Stimulated activated CD4-positive, alpha-beta T cell treated with anti-CD3 and anti-CD28 coated beads, Interleukin-15, amount 100 ng/mL, for 48 hours (primary cell): ENCODE measurements around the gene COL15A1.

Experiments used
- DNase-seq, 2 donors: peaks; one replicate each; pipeline ENCODE4 v3.0.0-alpha.2; 2020; ENCODE audit warnings: low read depth in 2 of 2

COL15A1 gene

GRCh38 chr9:99056886-99057664, 113.4 kb downstream of the COL15A1 start:
- no peak for DNase-seq

GRCh38 chr9:99057665-99058625, 114.2 kb downstream of the COL15A1 start:
- peak; percentile 33 to 66 for DNase-seq

GRCh38 chr9:99058964-99059921, 115.5 kb downstream of the COL15A1 start:
- no peak for DNase-seq

- no peak for DNase-seq
These were observed 116.9 kb downstream of the COL15A1 start for GRCh38 chr9:99060621-99061020.

GRCh38 chr9:99062549-99062948, 118.8 kb downstream of the COL15A1 start:
- DNase-seq, result no peak

- no peak for DNase-seq
These were observed 119.8 kb downstream of the COL15A1 start for GRCh38 chr9:99063522-99063921.

- DNase-seq, result no peak
These were observed 122.9 kb downstream of the COL15A1 start for GRCh38 chr9:99066571-99066970.

GRCh38 chr9:99069075-99069474, 125.4 kb downstream of the COL15A1 start:
- no peak for DNase-seq

GRCh38 chr9:99069546-99069945, 125.8 kb downstream of the COL15A1 start:
- DNase-seq, result no peak

- DNase-seq, result no peak
These were observed 127.0 kb downstream of the COL15A1 start for GRCh38 chr9:99070681-99071080.

GRCh38 chr9:99071313-99072039, 127.8 kb downstream of the COL15A1 start:
- no peak for DNase-seq

- DNase-seq, result no peak
These were observed 128.3 kb downstream of the COL15A1 start for GRCh38 chr9:99072040-99072394.

- no peak for DNase-seq
These were observed 129.6 kb downstream of the COL15A1 start for GRCh38 chr9:99073347-99073746.

GRCh38 chr9:99073985-99074901, 130.5 kb downstream of the COL15A1 start:
- no peak for DNase-seq

GRCh38 chr9:99074902-99075245, 131.2 kb downstream of the COL15A1 start:
- no peak for DNase-seq

GRCh38 chr9:99075246-99075912, 131.7 kb downstream of the COL15A1 start:
- no peak for DNase-seq

- DNase-seq, result no peak
These were observed 132.3 kb downstream of the COL15A1 start for GRCh38 chr9:99076030-99076429.

- DNase-seq, result no peak
These were observed 132.9 kb downstream of the COL15A1 start for GRCh38 chr9:99076483-99077171.

GRCh38 chr9:99078717-99079116, 135.0 kb downstream of the COL15A1 start:
- DNase-seq, result no peak
